Endodermal cell (in vitro differentiated cells): ENCODE results near the gene PADI2. TPM values are rescaled to one million over a fixed set of nuclear protein-coding genes. Genes with fewer than 3 reads are reported as not detected.

Experiments used
- DNase-seq: peaks from one replicate; pipeline ENCODE4 v3.0.0-alpha.2; 2017
- H3K27ac ChIP-seq: 2 replicates; pipeline ENCODE4 v1.5.1; 2013; ENCODE audit warnings: mild to moderate bottlenecking, low read depth, low read length, moderate library complexity
- H3K27me3 ChIP-seq: 2 replicates; pipeline ENCODE4 v1.6.1; 2013; ENCODE audit warnings: mild to moderate bottlenecking, low read length, moderate library complexity; ENCODE audit not compliant: insufficient read depth, control insufficient read depth, poor library complexity, severe bottlenecking
- H3K36me3 ChIP-seq: 2 replicates; pipeline ENCODE4 v1.7.0; 2013; ENCODE audit warnings: mild to moderate bottlenecking, low read length, moderate library complexity; ENCODE audit not compliant: control insufficient read depth, insufficient read depth
- H3K4me1 ChIP-seq: one replicate; pipeline ENCODE4 v1.7.0; 2013; ENCODE audit warnings: low read length; ENCODE audit not compliant: control insufficient read depth, insufficient read depth
- H3K4me3 ChIP-seq: 2 replicates; pipeline ENCODE4 v1.5.1; 2013; ENCODE audit warnings: mild to moderate bottlenecking, low read length, moderate library complexity
- H3K9ac ChIP-seq: 2 replicates; pipeline ENCODE4 v1.6.1; 2013; ENCODE audit warnings: mild to moderate bottlenecking, low read length, moderate library complexity; ENCODE audit not compliant: poor library complexity, severe bottlenecking; ENCODE audit errors: extremely low read depth
- H3K9me3 ChIP-seq: 2 replicates; pipeline ENCODE4 v1.6.1; 2013; ENCODE audit warnings: mild to moderate bottlenecking, low read length, moderate library complexity; ENCODE audit not compliant: control insufficient read depth
- H3K27ac Mint-ChIP-seq: 2 replicates; pipeline ENCODE4 v1.8.0; 2020; ENCODE audit warnings: mixed read lengths
- H3K27me3 Mint-ChIP-seq: 2 replicates; pipeline ENCODE4 v1.8.0; 2021; ENCODE audit warnings: mild to moderate bottlenecking, mixed read lengths; ENCODE audit not compliant: insufficient read depth
- H3K36me3 Mint-ChIP-seq: 2 replicates; pipeline ENCODE4 v1.8.0; 2020; ENCODE audit warnings: low read depth, mixed read lengths
- H3K4me1 Mint-ChIP-seq: 2 replicates; pipeline ENCODE4 v1.8.0; 2020; ENCODE audit warnings: mixed read lengths
- H3K4me3 Mint-ChIP-seq: 2 replicates; pipeline ENCODE4 v1.8.0; 2020; ENCODE audit warnings: mild to moderate bottlenecking, moderate library complexity, mixed read lengths
- H3K9me3 Mint-ChIP-seq: 2 replicates; pipeline ENCODE4 v1.8.0; 2020; ENCODE audit warnings: mild to moderate bottlenecking, mixed read lengths
- CTCF ChIP-seq: fragments of 200-600 bp; sonication (generic); conservative IDR thresholded peaks from 2 replicates; pipeline ENCODE4 v1.5.0; 2021; ENCODE audit warnings: antibody characterized with exemption, mild to moderate bottlenecking
- WGBS, 2 experiments: methylation state at CpG; one replicate each; pipeline versions ENCODE4 v1.1.5 to v1.1.7; 2013; ENCODE audit warnings: missing lambda C conversion rate in 2 of 2, mixed read lengths in 1 of 2; ENCODE audit not compliant: insufficient coverage in 1 of 2, insufficient read length in 1 of 2; 5-methylcytosine and 5-hydroxymethylcytosine counted together
- total RNA-seq, 2 donors: library from RNA; stranded (reverse); fragmentation: NEBNext Ultra II Directional in 1 of 2; extraction: Animal tissue kit (Norgen Biotek cat#: 25700) in 1 of 2; gene quantifications; 2 replicates in 1 of 2; 3 replicates in 1 of 2; pipeline ENCODE4 v1.2.1, GENCODE V29; 2021

Gene PADI2
- total RNA-seq, 2 donors from 2014 or later = 2.0 to 2.7 TPM

GRCh38 chr1:17061892-17062291, 57.4 kb downstream of the PADI2 start:
- H3K27ac ChIP-seq = peak overlapping the region; percentile 11
- no peaks in the 10 kb centered on the region for H3K27me3 ChIP-seq
- WGBS, 2 experiments = 66 to 89% methylated on average over 2 of the region's 2 CpGs
- H3K9ac ChIP-seq = peak overlapping the region; percentile 35
- Mint-ChIP-seq H3K4me1 (peaks cover 34% of the 10 kb centered on the region), H3K27ac (no peak overlapping the region), H3K9me3 (peaks cover 19% of the 10 kb centered on the region), H3K36me3 (no peaks in the 10 kb centered on the region), H3K4me3 (no peak overlapping the region), H3K27me3 (peaks cover 5% of the 10 kb centered on the region)
- H3K4me3 ChIP-seq = peak overlapping the region; percentile 64
- TF ChIP-seq CTCF = no peak
- H3K36me3 ChIP-seq = no peaks in the 10 kb centered on the region
- DNase-seq = no peak
- H3K9me3 ChIP-seq = peaks cover 15% of the 10 kb centered on the region
- H3K4me1 ChIP-seq = peaks cover 21% of the 10 kb centered on the region

GRCh38 chr1:17061486-17061885, 57.8 kb downstream of the PADI2 start:
- Mint-ChIP-seq H3K27ac (no peak overlapping the region), H3K4me3 (no peak overlapping the region), H3K9me3 (peaks cover 19% of the 10 kb centered on the region), H3K27me3 (peaks cover 5% of the 10 kb centered on the region), H3K4me1 (peaks cover 34% of the 10 kb centered on the region), H3K36me3 (no peaks in the 10 kb centered on the region)
- TF ChIP-seq CTCF = no peak
- Histone ChIP-seq H3K4me1 (peaks cover 21% of the 10 kb centered on the region), H3K27ac (no peak overlapping the region), H3K9ac (peak overlapping the region; percentile 35), H3K9me3 (peaks cover 15% of the 10 kb centered on the region), H3K4me3 (no peak overlapping the region), H3K27me3 (no peaks in the 10 kb centered on the region), H3K36me3 (no peaks in the 10 kb centered on the region)
- WGBS, 2 experiments = 95 to 96% methylated on average over 3 of the region's 3 CpGs
- DNase-seq = no peak

GRCh38 chr1:17060306-17060749, 58.9 kb downstream of the PADI2 start:
- peaks cover 5% of the 10 kb centered on the region for H3K27me3 Mint-ChIP-seq
- no peak overlapping the region for H3K4me3 Mint-ChIP-seq
- H3K4me1 Mint-ChIP-seq = peaks cover 34% of the 10 kb centered on the region
- no peak for DNase-seq
- H3K9ac ChIP-seq = no peak overlapping the region
- peaks cover 21% of the 10 kb centered on the region for H3K4me1 ChIP-seq
- no peaks in the 10 kb centered on the region for H3K27me3 ChIP-seq
- peak overlapping the region; percentile 82 for H3K27ac ChIP-seq
- peaks cover 9% of the 10 kb centered on the region for H3K9me3 ChIP-seq
- no peak overlapping the region for H3K4me3 ChIP-seq
- peak overlapping the region; percentile 52 for H3K27ac Mint-ChIP-seq
- 53 to 63% methylated on average over 11 of the region's 11 CpGs for WGBS, 2 experiments
- no peaks in the 10 kb centered on the region for H3K36me3 Mint-ChIP-seq
- no peaks in the 10 kb centered on the region for H3K36me3 ChIP-seq
- H3K9me3 Mint-ChIP-seq = peaks cover 12% of the 10 kb centered on the region
- no peak for TF ChIP-seq CTCF
